Mesendoderm (in vitro differentiated cells): ENCODE results near the gene SLC10A3. TPM values are rescaled to one million over a fixed set of nuclear protein-coding genes. Genes with fewer than 3 reads are reported as not detected.

ENCODE experiments used
- DNase-seq: peaks from one replicate; pipeline ENCODE4 v3.0.0; 2013
- H2AK5ac ChIP-seq: 2 replicates; pipeline ENCODE4 v1.6.1; 2013; ENCODE audit warnings: low read length, inconsistent platforms
- H2BK120ac ChIP-seq: 2 replicates; pipeline ENCODE4 v1.6.1; 2013; ENCODE audit warnings: low read depth, mild to moderate bottlenecking, low read length, moderate library complexity, mixed read lengths
- H2BK15ac ChIP-seq: replicated peaks from 2 replicates; pipeline ENCODE4 v1.6.1; 2013; ENCODE audit warnings: low read depth, mild to moderate bottlenecking, moderate library complexity
- H2BK5ac ChIP-seq: 2 replicates; pipeline ENCODE4 v1.6.1; 2013; ENCODE audit warnings: low read length, inconsistent platforms
- H3K18ac ChIP-seq: 2 replicates; pipeline ENCODE4 v1.6.1; 2013; ENCODE audit warnings: mild to moderate bottlenecking, low read length, mixed read lengths
- H3K23ac ChIP-seq: one replicate; pipeline ENCODE4 v1.6.1; 2013; ENCODE audit warnings: low read length
- H3K27ac ChIP-seq: 2 replicates; pipeline ENCODE4 v1.5.1; 2013; ENCODE audit warnings: low read depth, mild to moderate bottlenecking, inconsistent platforms, low read length, moderate library complexity
- H3K27me3 ChIP-seq: 2 replicates; pipeline ENCODE4 v1.6.1; 2013; ENCODE audit warnings: low read length, control low read depth, mild to moderate bottlenecking, inconsistent platforms; ENCODE audit not compliant: insufficient read depth, poor library complexity
- H3K36me3 ChIP-seq: 2 replicates; pipeline ENCODE4 v1.6.1; 2013; ENCODE audit warnings: low read length, inconsistent platforms; ENCODE audit not compliant: control insufficient read depth, insufficient read depth
- H3K4ac ChIP-seq: one replicate; pipeline ENCODE4 v1.6.1; 2013; ENCODE audit warnings: low read depth, mild to moderate bottlenecking, low read length, moderate library complexity
- H3K4me1 ChIP-seq: 2 replicates; pipeline ENCODE4 v1.6.1; 2013; ENCODE audit warnings: low read depth, low read length, inconsistent platforms; ENCODE audit not compliant: control insufficient read depth
- H3K4me2 ChIP-seq: 2 replicates; pipeline ENCODE4 v1.6.1; 2013; ENCODE audit warnings: low read length
- H3K4me3 ChIP-seq: 2 replicates; pipeline ENCODE4 v1.5.1; 2013; ENCODE audit warnings: mild to moderate bottlenecking, low read length
- H3K56ac ChIP-seq: one replicate; pipeline ENCODE4 v1.6.1; 2013; ENCODE audit warnings: low read length
- H3K79me1 ChIP-seq: 2 replicates; pipeline ENCODE4 v1.6.1; 2013; ENCODE audit warnings: low read length, inconsistent platforms
- H3K79me2 ChIP-seq: 2 replicates; pipeline ENCODE4 v1.6.1; 2013; ENCODE audit warnings: mild to moderate bottlenecking, low read length; ENCODE audit not compliant: control insufficient read depth, insufficient read depth
- H3K9ac ChIP-seq: 2 replicates; pipeline ENCODE4 v1.6.1; 2013; ENCODE audit warnings: low read length, inconsistent platforms
- H4K5ac ChIP-seq: one replicate; pipeline ENCODE4 v1.6.1; 2013; ENCODE audit warnings: low read length
- H4K8ac ChIP-seq: one replicate; pipeline ENCODE4 v1.6.1; 2013; ENCODE audit warnings: low read depth, mild to moderate bottlenecking, control low read depth, low read length, moderate library complexity
- WGBS: extraction: QIAGEN DNeasy Blood & Tissue Kit; methylation state at CpG from one replicate; pipeline ENCODE4 v1.1.7; 2013; ENCODE audit warnings: low lambda C conversion rate, missing lambda C conversion rate; ENCODE audit not compliant: insufficient coverage; ENCODE audit errors: extremely low coverage; 5-methylcytosine and 5-hydroxymethylcytosine counted together
- small RNA-seq: library from polyadenylated mRNA; stranded (forward); fragments of <200 nt; extraction: miRNeasy Mini kit (QIAGEN cat#:217004); gene quantifications from one replicate; pipeline ENCODE3, GENCODE V24; 2013; ENCODE audit not compliant: insufficient read depth

SLC10A3 gene

DNA sequence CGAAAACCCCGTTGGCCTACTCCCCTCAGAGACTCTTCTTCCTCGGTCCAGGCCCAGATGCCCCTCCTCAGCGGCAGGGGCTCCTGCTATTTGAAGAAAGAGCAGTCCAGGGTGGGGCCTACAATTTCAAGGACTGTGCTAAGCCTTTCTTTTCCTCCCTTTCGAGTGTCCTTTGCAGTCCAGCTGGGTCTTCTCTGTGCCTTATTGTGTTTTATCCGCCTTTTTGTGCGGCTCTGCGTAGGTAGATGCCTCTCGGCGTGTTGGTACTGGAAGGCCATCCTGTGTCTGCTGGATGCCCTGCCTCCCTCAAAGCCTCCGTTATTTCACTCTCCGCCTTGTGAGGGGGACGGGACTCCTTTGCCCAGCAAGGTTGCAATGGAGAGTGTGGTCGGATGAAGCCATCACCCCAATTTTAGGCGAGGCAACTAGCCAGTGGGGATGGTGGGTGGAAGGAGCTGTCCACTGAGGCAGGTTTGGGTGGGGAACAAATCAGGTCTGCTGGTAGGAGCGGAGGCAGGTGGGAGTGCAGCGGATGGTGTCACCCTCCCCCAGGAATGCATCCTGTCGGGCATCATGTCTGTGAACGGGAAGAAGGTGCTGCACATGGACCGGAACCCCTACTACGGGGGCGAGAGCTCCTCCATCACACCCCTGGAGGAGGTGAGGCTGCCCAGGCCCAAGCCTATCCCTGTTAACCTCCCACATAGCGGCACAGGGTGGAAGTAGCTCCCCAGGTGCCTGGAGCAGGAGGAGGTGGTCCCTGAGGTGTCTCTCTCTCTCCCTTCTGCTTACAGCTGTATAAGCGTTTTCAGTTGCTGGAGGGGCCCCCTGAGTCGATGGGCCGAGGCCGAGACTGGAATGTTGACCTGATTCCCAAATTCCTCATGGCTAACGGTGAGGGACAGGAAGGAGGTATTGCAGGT is 52.2 kb downstream of the SLC10A3 start:
- H4K5ac ChIP-seq, result no peak overlapping the region
- peaks cover 5% of the 10 kb centered on the region for H3K79me1 ChIP-seq
- no peak overlapping the region for H3K18ac ChIP-seq
- no peak overlapping the region for H2BK120ac ChIP-seq
- peaks cover 17% of the 10 kb centered on the region for H3K79me2 ChIP-seq
- no peak overlapping the region for H3K27ac ChIP-seq
- H3K23ac ChIP-seq, result no peak overlapping the region
- H2BK15ac ChIP-seq, result no peak overlapping the region
- peaks cover 2% of the 10 kb centered on the region for H3K36me3 ChIP-seq
- no peak overlapping the region for H2AK5ac ChIP-seq
- no peak for DNase-seq
- H3K4me1 ChIP-seq, result no peaks in the 10 kb centered on the region
- no peak overlapping the region for H2BK5ac ChIP-seq
- H3K56ac ChIP-seq, result peak overlapping the region; percentile 88
- H3K27me3 ChIP-seq, result no peaks in the 10 kb centered on the region
- H3K4me2 ChIP-seq, result peak overlapping the region; percentile 39
- H3K4me3 ChIP-seq, result peak overlapping the region; percentile 61
- WGBS, result no CpG with 5 or more reads among the region's 28 CpGs
- peak overlapping the region; percentile 86 for H3K9ac ChIP-seq
- H3K4ac ChIP-seq, result no peak overlapping the region
- H4K8ac ChIP-seq, result no peak overlapping the region

Small RNA genes within 50 kb of the gene (small RNA-seq; reads per million reads assigned to genes)
- gene MIR6858, result 0.54 reads per million
- not detected for gene RN7SL697P
